Peyer's patch (tissue), 4 donors: ENCODE data around the gene TMEM43.

ENCODE experiments used
- POLR2A ChIP-seq, 2 donors: fragments of 450-650 bp; IDR thresholded peaks; one replicate each; pipeline ENCODE4 v1.5.1; 2017; ENCODE audit warnings: antibody characterized with exemption in 2 of 2, mild to moderate bottlenecking in 2 of 2, moderate library complexity in 2 of 2
- TF ChIP-seq, protein P1 (sequence below), 6 experiments: fragments of 450-650 bp in 4 of 6; fragments of 200-600 bp in 2 of 6; sonication (generic) in 1 of 6; IDR thresholded peaks; one replicate each; pipeline ENCODE4 v1.5.1; 2017 to 2019; ENCODE audit warnings: antibody characterized with exemption in 6 of 6, mild to moderate bottlenecking in 3 of 6, moderate library complexity in 1 of 6

GRCh38 chr3:14170531-14171159 is 45.8 kb downstream of the TMEM43 start:
- TF ChIP-seq, protein P1, sequence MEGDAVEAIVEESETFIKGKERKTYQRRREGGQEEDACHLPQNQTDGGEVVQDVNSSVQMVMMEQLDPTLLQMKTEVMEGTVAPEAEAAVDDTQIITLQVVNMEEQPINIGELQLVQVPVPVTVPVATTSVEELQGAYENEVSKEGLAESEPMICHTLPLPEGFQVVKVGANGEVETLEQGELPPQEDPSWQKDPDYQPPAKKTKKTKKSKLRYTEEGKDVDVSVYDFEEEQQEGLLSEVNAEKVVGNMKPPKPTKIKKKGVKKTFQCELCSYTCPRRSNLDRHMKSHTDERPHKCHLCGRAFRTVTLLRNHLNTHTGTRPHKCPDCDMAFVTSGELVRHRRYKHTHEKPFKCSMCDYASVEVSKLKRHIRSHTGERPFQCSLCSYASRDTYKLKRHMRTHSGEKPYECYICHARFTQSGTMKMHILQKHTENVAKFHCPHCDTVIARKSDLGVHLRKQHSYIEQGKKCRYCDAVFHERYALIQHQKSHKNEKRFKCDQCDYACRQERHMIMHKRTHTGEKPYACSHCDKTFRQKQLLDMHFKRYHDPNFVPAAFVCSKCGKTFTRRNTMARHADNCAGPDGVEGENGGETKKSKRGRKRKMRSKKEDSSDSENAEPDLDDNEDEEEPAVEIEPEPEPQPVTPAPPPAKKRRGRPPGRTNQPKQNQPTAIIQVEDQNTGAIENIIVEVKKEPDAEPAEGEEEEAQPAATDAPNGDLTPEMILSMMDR (IDR thresholded peaks at IDR 0.05): no peak
- no peak for TF ChIP-seq POLR2A (IDR thresholded peaks at IDR 0.05)
